ENCODE measurements around the gene CTU1. TPM values are rescaled to one million over a fixed set of nuclear protein-coding genes. Genes with fewer than 3 reads are reported as not detected.

CTU1 gene
- total RNA-seq, 1 experiment from 2014 or later: 12.7 TPM

GRCh38 chr19:51078104-51078503 is 30.1 kb downstream of the CTU1 start:
- intact Hi-C loops (cut with micrococcal nuclease): no loop called here
- no peaks in the 10 kb centered on the region for H3K4me1 Mint-ChIP-seq (ENCODE audit: insufficient read depth, unreplicated experiment)
- no peaks in the 10 kb centered on the region for H3K36me3 Mint-ChIP-seq (ENCODE audit: insufficient read depth, unreplicated experiment)
- ChIA-PET POLR2A (no interaction called here), CTCF (no interaction called here)
- H3K27ac Mint-ChIP-seq (ENCODE audit: low read depth, unreplicated experiment): no peak overlapping the region
- no peak overlapping the region for H3K4me3 Mint-ChIP-seq (ENCODE audit: unreplicated experiment)
- H3K27me3 Mint-ChIP-seq (ENCODE audit: insufficient read depth, unreplicated experiment): peaks cover 4% of the 10 kb centered on the region
- no TSS peak for BruUV-seq (replicated peaks)
- H3K9me3 Mint-ChIP-seq (ENCODE audit: unreplicated experiment): peaks cover 12% of the 10 kb centered on the region
- TF ChIP-seq CTCF (IDR thresholded peaks at IDR 0.05; ENCODE audit: unreplicated experiment): no peak
- no peak for DNase-seq (ENCODE audit: unreplicated experiment)

- POLR2A ChIA-PET: no interaction called here
- TF ChIP-seq CTCF (IDR thresholded peaks at IDR 0.05; ENCODE audit: unreplicated experiment): no peak
- H3K9me3 Mint-ChIP-seq (ENCODE audit: unreplicated experiment): peaks cover 12% of the 10 kb centered on the region
These were observed 31.5 kb downstream of the CTU1 start for GRCh38 chr19:51076631-51077213.

GRCh38 chr19:51075998-51076397 is 32.2 kb downstream of the CTU1 start:
- Mint-ChIP-seq H3K27me3 (ENCODE audit: insufficient read depth, unreplicated experiment) (no peaks in the 10 kb centered on the region), H3K4me3 (ENCODE audit: unreplicated experiment) (no peak overlapping the region), H3K9me3 (ENCODE audit: unreplicated experiment) (peaks cover 12% of the 10 kb centered on the region), H3K4me1 (ENCODE audit: insufficient read depth, unreplicated experiment) (no peaks in the 10 kb centered on the region), H3K27ac (ENCODE audit: low read depth, unreplicated experiment) (no peak overlapping the region), H3K36me3 (ENCODE audit: insufficient read depth, unreplicated experiment) (no peaks in the 10 kb centered on the region)
- TF ChIP-seq CTCF (IDR thresholded peaks at IDR 0.05; ENCODE audit: unreplicated experiment): no peak
- ChIA-PET CTCF (no interaction called here), POLR2A (no interaction called here)
- no TSS peak for BruUV-seq (replicated peaks)
- DNase-seq (ENCODE audit: unreplicated experiment): no peak
- intact Hi-C loops (cut with micrococcal nuclease): no loop called here

More at GRCh38 chr19:51076631-51077213, 31.5 kb downstream of the CTU1 start:
- H3K27me3 Mint-ChIP-seq (ENCODE audit: insufficient read depth, unreplicated experiment): no peaks in the 10 kb centered on the region
- no peak overlapping the region for H3K4me3 Mint-ChIP-seq (ENCODE audit: unreplicated experiment)
- no peak overlapping the region for H3K27ac Mint-ChIP-seq (ENCODE audit: low read depth, unreplicated experiment)
- intact Hi-C loops (cut with micrococcal nuclease): no loop called here
- no peaks in the 10 kb centered on the region for H3K4me1 Mint-ChIP-seq (ENCODE audit: insufficient read depth, unreplicated experiment)
- no peak for DNase-seq (ENCODE audit: unreplicated experiment)
- CTCF ChIA-PET: interaction anchor here (0.6 kb wide), 1 partner anchor 20 kb away, joined by 3 read pairs; no protein-coding TSS in a partner anchor
- no peaks in the 10 kb centered on the region for H3K36me3 Mint-ChIP-seq (ENCODE audit: insufficient read depth, unreplicated experiment)
- no TSS peak for BruUV-seq (replicated peaks)

GRCh38 chr19:51071095-51071405 is 37.2 kb downstream of the CTU1 start:
- Mint-ChIP-seq H3K27me3 (ENCODE audit: insufficient read depth, unreplicated experiment) (no peaks in the 10 kb centered on the region), H3K9me3 (ENCODE audit: unreplicated experiment) (peaks cover 21% of the 10 kb centered on the region), H3K36me3 (ENCODE audit: insufficient read depth, unreplicated experiment) (no peaks in the 10 kb centered on the region), H3K4me3 (ENCODE audit: unreplicated experiment) (no peak overlapping the region), H3K4me1 (ENCODE audit: insufficient read depth, unreplicated experiment) (no peaks in the 10 kb centered on the region), H3K27ac (ENCODE audit: low read depth, unreplicated experiment) (no peak overlapping the region)
- no peak for DNase-seq (ENCODE audit: unreplicated experiment)
- ChIA-PET CTCF (no interaction called here), POLR2A (no interaction called here)
- no peak for TF ChIP-seq CTCF (IDR thresholded peaks at IDR 0.05; ENCODE audit: unreplicated experiment)
- intact Hi-C loops (cut with micrococcal nuclease): no loop called here
- BruUV-seq (replicated peaks): no TSS peak

Data from MCF 10A (cell line).